IMR-90 (cell line): ENCODE measurements around the gene ATP6V0A4. TPM values are rescaled to one million over a fixed set of nuclear protein-coding genes. Genes with fewer than 3 reads are reported as not detected.

Experiments
- ATAC-seq: fragments of 200-7000 bp; cut with Tn5 transposase; 2 replicates; pipeline ENCODE4 v1.9.1; 2020; ENCODE audit warnings: low read depth, mild to moderate bottlenecking, moderate library complexity
- BruUV-seq: library from RNA; stranded (reverse); fragments of 400-500 nt; replicated peaks from 2 replicates; lab custom pipeline; 2021; lab: Mats Ljungman, UMichigan
- CTCF ChIA-PET: fragments of 300-600 bp; formaldehyde crosslinking; extraction: SDS; loops from one replicate; lab custom pipeline; 2021; ENCODE audit warnings: antibody characterized with exemption; lab: Yijun Ruan, JAX
- POLR2A ChIA-PET: fragments of 300-600 bp; sonication (Branson Sonifier 250); formaldehyde crosslinking; loops from one replicate; lab custom pipeline; 2022; ENCODE audit warnings: antibody characterized with exemption; ENCODE audit not compliant: unreplicated experiment; lab: Charles Lee
- DNase-seq: peaks from one replicate; pipeline ENCODE4 v3.0.0; 2013
- H2AFZ ChIP-seq: replicated peaks from 2 replicates; pipeline ENCODE3; 2013; ENCODE audit warnings: low read length, mild to moderate bottlenecking; ENCODE audit not compliant: poor library complexity
- H2AK5ac ChIP-seq: 2 replicates; pipeline ENCODE4 v1.6.1; 2013; ENCODE audit warnings: low read depth, low read length, inconsistent platforms
- H2AK9ac ChIP-seq: replicated peaks from 2 replicates; pipeline ENCODE3; 2013; ENCODE audit warnings: mild to moderate bottlenecking, low read depth, low read length, moderate library complexity; ENCODE audit not compliant: poor library complexity
- H2BK120ac ChIP-seq: 2 replicates; pipeline ENCODE4 v1.6.1; 2013; ENCODE audit warnings: low read depth, low read length, inconsistent platforms
- H2BK15ac ChIP-seq: 3 replicates; pipeline ENCODE4 v1.6.1; 2013; ENCODE audit warnings: low read depth, low read length, inconsistent platforms
- H2BK20ac ChIP-seq: 2 replicates; pipeline ENCODE4 v1.6.1; 2013; ENCODE audit warnings: low read depth, mild to moderate bottlenecking, inconsistent platforms, low read length, moderate library complexity
- H2BK5ac ChIP-seq: 2 replicates; pipeline ENCODE4 v1.6.1; 2013; ENCODE audit warnings: mild to moderate bottlenecking, low read depth, low read length, inconsistent platforms; ENCODE audit not compliant: poor library complexity, severe bottlenecking
- H3K14ac ChIP-seq: replicated peaks from 2 replicates; pipeline ENCODE4 v1.6.1; 2013; ENCODE audit warnings: low read depth, low read length, inconsistent platforms
- H3K18ac ChIP-seq: 2 replicates; pipeline ENCODE4 v1.6.1; 2013; ENCODE audit warnings: low read depth, low read length, control low read depth
- H3K23ac ChIP-seq: 2 replicates; pipeline ENCODE4 v1.6.1; 2013; ENCODE audit warnings: low read depth, low read length, inconsistent platforms
- H3K27ac ChIP-seq: 2 replicates; pipeline ENCODE4 v1.5.1; 2013; ENCODE audit warnings: mild to moderate bottlenecking, control low read depth, low read length; ENCODE audit not compliant: insufficient read depth
- H3K27me3 ChIP-seq: 2 replicates; pipeline ENCODE4 v1.6.1; 2013; ENCODE audit warnings: low read length; ENCODE audit not compliant: control insufficient read depth, insufficient read depth
- H3K36me3 ChIP-seq: 2 replicates; pipeline ENCODE4 v1.6.1; 2013; ENCODE audit warnings: low read length, mixed read lengths; ENCODE audit not compliant: control insufficient read depth, insufficient read depth
- H3K4ac ChIP-seq: 2 replicates; pipeline ENCODE4 v1.6.1; 2013; ENCODE audit warnings: low read depth, low read length, inconsistent platforms
- H3K4me1 ChIP-seq: 2 replicates; pipeline ENCODE4 v1.6.1; 2013; ENCODE audit warnings: low read length, mixed read lengths; ENCODE audit not compliant: control insufficient read depth, insufficient read depth
- H3K4me2 ChIP-seq: 2 replicates; pipeline ENCODE4 v1.6.1; 2013; ENCODE audit warnings: low read depth, mild to moderate bottlenecking, control low read depth, low read length, moderate library complexity
- H3K4me3 ChIP-seq: 2 replicates; pipeline ENCODE4 v1.5.1; 2013; ENCODE audit warnings: low read depth, mild to moderate bottlenecking, control low read depth, low read length, moderate library complexity; ENCODE audit not compliant: insufficient read depth
- H3K56ac ChIP-seq: 2 replicates; pipeline ENCODE4 v1.6.1; 2013; ENCODE audit warnings: low read length, inconsistent platforms; ENCODE audit not compliant: insufficient read depth; ENCODE audit errors: extremely low read depth
- H3K79me1 ChIP-seq, 2 experiments: 2 replicates each; pipeline ENCODE4 v1.6.1; 2013; ENCODE audit warnings: low read length in 2 of 2, inconsistent platforms in 1 of 2, low read depth in 1 of 2
- H3K9ac ChIP-seq: 2 replicates; pipeline ENCODE4 v1.6.1; 2013; ENCODE audit warnings: low read depth, low read length, control low read depth
- H3K9me1 ChIP-seq: 2 replicates; pipeline ENCODE4 v1.6.1; 2013; ENCODE audit warnings: low read length, inconsistent platforms; ENCODE audit not compliant: insufficient read depth
- H3K9me3 ChIP-seq: 2 replicates; pipeline ENCODE4 v1.6.1; 2013; ENCODE audit warnings: low read length; ENCODE audit not compliant: control insufficient read depth, insufficient read depth
- H4K20me1 ChIP-seq: 2 replicates; pipeline ENCODE4 v1.6.1; 2013; ENCODE audit warnings: low read length, inconsistent platforms; ENCODE audit not compliant: insufficient read depth
- H4K5ac ChIP-seq: 2 replicates; pipeline ENCODE4 v1.6.1; 2013; ENCODE audit warnings: mild to moderate bottlenecking, low read depth, low read length, control low read depth
- H4K8ac ChIP-seq, 2 experiments: 2 replicates each; pipeline ENCODE4 v1.6.1; 2013; ENCODE audit warnings: low read depth in 2 of 2, low read length in 2 of 2, control low read depth in 1 of 2, inconsistent platforms in 1 of 2
- H4K91ac ChIP-seq: 2 replicates; pipeline ENCODE4 v1.6.1; 2013; ENCODE audit warnings: low read depth, low read length, inconsistent platforms; ENCODE audit not compliant: insufficient read depth
- BHLHE40 ChIP-seq: fragments of 150-350 bp; IDR thresholded peaks from 2 replicates; pipeline ENCODE4 v1.6.1; 2016; ENCODE audit warnings: mild to moderate bottlenecking, low read depth, low read length
- CEBPB ChIP-seq: IDR thresholded peaks from 2 replicates; pipeline ENCODE4 v1.6.1; 2012; ENCODE audit warnings: low read depth, low read length, improper control_type of control experiment
- NFE2L2 ChIP-seq: fragments of 150-350 bp; IDR thresholded peaks from 2 replicates; pipeline ENCODE4 v1.6.1; 2016; ENCODE audit warnings: low read depth, mild to moderate bottlenecking, low read length
- RFX5 ChIP-seq: IDR thresholded peaks from 2 replicates; pipeline ENCODE4 v1.8.0; 2012; ENCODE audit warnings: low read depth, mild to moderate bottlenecking, low read length, moderate library complexity
- SMC3 ChIP-seq: fragments of 150-350 bp; IDR thresholded peaks from 2 replicates; pipeline ENCODE4 v1.6.1; 2016; ENCODE audit warnings: low read depth, mild to moderate bottlenecking, antibody characterized with exemption, low read length, moderate library complexity
- USF2 ChIP-seq: fragments of 150-350 bp; IDR thresholded peaks from 2 replicates; pipeline ENCODE4 v1.6.1; 2017; ENCODE audit warnings: mild to moderate bottlenecking, antibody characterized with exemption, low read length, low read depth
- WGBS, 2 experiments: methylation state at CpG; one replicate each; pipeline versions ENCODE4 v1.1.5 to v1.1.7; 2013; ENCODE audit warnings: missing lambda C conversion rate in 2 of 2; ENCODE audit not compliant: insufficient read length in 1 of 2; ENCODE audit errors: extremely low coverage in 2 of 2; 5-methylcytosine and 5-hydroxymethylcytosine counted together
- dilution Hi-C: fragments of 300-500 bp; cut with HindIII; formaldehyde crosslinking; loops from one replicate; pipeline ENCODE4 v1.14.3; 2018; ENCODE audit warnings: low sequenced_read_pairs; ENCODE audit not compliant: unreplicated experiment
- in situ Hi-C: fragments of 300-500 bp; cut with MboI; formaldehyde crosslinking; loops from 3 replicates; pipeline ENCODE4 v1.14.3; 2019; ENCODE audit warnings: low sequenced_read_pairs, inconsistent platforms, mixed read lengths
- intact Hi-C: fragments of 100-400 bp; cut with micrococcal nuclease; formaldehyde crosslinking; loops from 2 replicates; pipeline ENCODE4 v1.10.0; 2022
- polyA plus RNA-seq, 3 experiments: library from polyadenylated mRNA; depleted of rRNA; stranded (reverse); fragments of >200 nt; gene quantifications; 2 replicates each; pipeline ENCODE4 v1.2.3, GENCODE V29; 2012; ENCODE audit warnings: low replicate concordance in 1 of 3
- total RNA-seq: library from RNA; depleted of rRNA; stranded (reverse); fragments of >200 nt; gene quantifications from 2 replicates; pipeline ENCODE4 v1.2.3, GENCODE V29; 2012

ATP6V0A4 gene
- total and polyA plus RNA-seq, 2 of the 4 experiments (the other 2 are of a cell fraction): 0.05 to 0.18 TPM

- no peak overlapping the region for H3K56ac ChIP-seq
- no peak overlapping the region for H4K91ac ChIP-seq
- no peak overlapping the region for H3K18ac ChIP-seq
- ATAC-seq (no peak), DNase-seq (no peak)
- no peak overlapping the region for H4K5ac ChIP-seq
- no peak overlapping the region for H3K23ac ChIP-seq
- H3K4me2 ChIP-seq: no peak overlapping the region
- H2BK15ac ChIP-seq: no peak overlapping the region
- 50% methylated on average over 1 of the region's 3 CpGs; no CpG with 5 or more reads in 1 of the 2 experiments for WGBS, 2 experiments
- in situ Hi-C loops: no loop called here
- H3K4me3 ChIP-seq: no peak overlapping the region
- no peak overlapping the region for H2BK5ac ChIP-seq
- no peak overlapping the region for H4K8ac ChIP-seq
- BruUV-seq: no TSS peak
- ChIA-PET CTCF (interaction anchor here (0.6 kb wide), 1 partner anchor 27 kb away, joined by 7 read pairs; no protein-coding TSS in a partner anchor), POLR2A (no interaction called here)
- no peak overlapping the region for H2AFZ ChIP-seq
- H3K9me1 ChIP-seq: no peaks in the 10 kb centered on the region
- H3K4me1 ChIP-seq: no peaks in the 10 kb centered on the region
- no peak overlapping the region for H2BK120ac ChIP-seq
- H2BK20ac ChIP-seq: no peak overlapping the region
- H3K9me3 ChIP-seq: no peaks in the 10 kb centered on the region
- intact Hi-C loops: no loop called here
- H3K9ac ChIP-seq: no peak overlapping the region
- no peak overlapping the region for H2AK9ac ChIP-seq
- no peaks in the 10 kb centered on the region for H3K36me3 ChIP-seq
- no peaks in the 10 kb centered on the region for H3K27me3 ChIP-seq
- dilution Hi-C loops: no loop called here
- no peaks in the 10 kb centered on the region for H3K79me1 ChIP-seq
- H3K14ac ChIP-seq: no peak overlapping the region
- H4K20me1 ChIP-seq: no peaks in the 10 kb centered on the region
- H2AK5ac ChIP-seq: no peak overlapping the region
- no peak overlapping the region for H3K4ac ChIP-seq
- no peak overlapping the region for H3K27ac ChIP-seq
- no peak for TF ChIP-seq USF2
- TF ChIP-seq CEBPB: no peak
- no peak for TF ChIP-seq BHLHE40
- no peak for TF ChIP-seq RFX5
- no peak for TF ChIP-seq SMC3
- TF ChIP-seq NFE2L2: no peak
Measured at GRCh38 chr7:138819625-138820024, 21.6 kb upstream of the ATP6V0A4 start.
